H1 (cell line): ENCODE data around the gene SPATS2. TPM values are rescaled to one million over a fixed set of nuclear protein-coding genes. Genes with fewer than 3 reads are reported as not detected.

ENCODE experiments used
- ASH2L ChIP-seq: fragments of 200-600, 300-600 bp; sonication (generic); IDR thresholded peaks from one replicate; pipeline ENCODE4 v1.7.1; 2017; ENCODE audit warnings: low read length
- POLR2AphosphoS5 ChIP-seq: IDR thresholded peaks from 2 replicates; pipeline ENCODE4 v1.6.1; 2011; ENCODE audit warnings: low read depth, low read length
- ZNF274 ChIP-seq: IDR thresholded peaks from 2 replicates; pipeline ENCODE4 v1.7.0; 2012; ENCODE audit warnings: low read length, borderline replicate concordance; ENCODE audit errors: extremely low read depth
- polyA plus RNA-seq, 7 experiments: library from polyadenylated mRNA; depleted of rRNA in 3 of 7; stranded (reverse) in 5 of 7; unstranded in 2 of 7; fragments of >200 nt in 5 of 7; fragments of 200-250 nt in 2 of 7; gene quantifications; 1 replicate in 5 of 7; 2 replicates in 1 of 7; 4 replicates in 1 of 7; pipeline versions ENCODE4 v1.2.1 to v1.2.3, GENCODE V29; 2011 to 2013; ENCODE audit warnings: missing spikeins in 2 of 7, mixed read lengths in 2 of 7
- total RNA-seq: library from RNA; stranded (reverse); fragmentation: NEBNext Ultra II Directional; extraction: Animal tissue kit (Norgen Biotek cat#: 25700); gene quantifications from 2 replicates; pipeline ENCODE4 v1.2.1, GENCODE V29; 2021

Gene SPATS2
- total and polyA plus RNA-seq, 2 of the 8 experiments (the other 6 are each of a cell fraction or from before 2014, with no cell fraction given), result 19.2 to 24.5 TPM

DNA sequence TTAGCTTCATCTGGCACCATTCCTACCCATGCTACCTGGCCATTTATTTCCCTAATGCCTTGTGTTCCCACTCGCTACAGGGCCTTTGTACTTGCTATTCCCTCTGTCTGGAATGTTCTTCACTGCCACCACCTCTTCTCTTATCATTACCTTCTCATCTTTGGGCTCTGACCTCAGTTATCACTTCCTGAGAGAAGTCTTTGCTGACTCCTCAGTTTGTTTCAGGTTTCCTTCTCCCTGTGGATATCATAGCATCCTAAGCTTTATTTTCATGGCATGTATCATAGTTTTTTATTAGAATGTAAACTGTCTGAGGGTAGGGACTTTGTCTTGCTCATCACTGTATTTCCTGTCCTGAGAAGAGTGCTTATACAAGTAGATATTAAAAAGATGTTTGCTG is 29.7 kb downstream of the SPATS2 start (continued):
- TF ChIP-seq POLR2AphosphoS5 (no peak), ZNF274 (no peak), ASH2L (no peak)
